UCSD-AML1 (cell line): ENCODE data around the gene PIEZO1.
A peak's percentile ranks its signal among the peaks of the same experiment; 100 is the strongest.

ENCODE experiments used
- DNase-seq: peaks from one replicate; lab custom pipeline; 2025; ENCODE audit not compliant: unreplicated experiment; lab: John Stamatoyannopoulos, UW

Gene PIEZO1

GRCh38 chr16:88817785-88818574 is 33.0 kb upstream of the PIEZO1 start:
- DNase-seq, result no peak

- no peak for DNase-seq
These were observed 31.9 kb upstream of the PIEZO1 start for GRCh38 chr16:88816736-88817535.

- peak; percentile 61 for DNase-seq
These were observed 31.0 kb upstream of the PIEZO1 start for GRCh38 chr16:88815901-88816589.

GRCh38 chr16:88815227-88815626 is 30.2 kb upstream of the PIEZO1 start:
- DNase-seq, result no peak

- DNase-seq, result no peak
These were observed 29.1 kb upstream of the PIEZO1 start for GRCh38 chr16:88814144-88814502.

- no peak for DNase-seq
These were observed 28.5 kb upstream of the PIEZO1 start for GRCh38 chr16:88813269-88814143.

- peak; percentile 67 for DNase-seq
These were observed 27.7 kb upstream of the PIEZO1 start for GRCh38 chr16:88812513-88813268.

GRCh38 chr16:88811769-88812512 is 26.9 kb upstream of the PIEZO1 start, which contains the start of gene APRT:
Gene APRT, minus strand, starts transcription at chr16:88811928. Its CDS starts 29 bp downstream, at chr16:88811899.
- peak; percentile 95 for DNase-seq

GRCh38 chr16:88810912-88811768 is 26.1 kb upstream of the PIEZO1 start:
- DNase-seq, result peak; percentile 84

- DNase-seq, result peak; percentile 34
These were observed 25.3 kb upstream of the PIEZO1 start for GRCh38 chr16:88810166-88810911.

DNA sequence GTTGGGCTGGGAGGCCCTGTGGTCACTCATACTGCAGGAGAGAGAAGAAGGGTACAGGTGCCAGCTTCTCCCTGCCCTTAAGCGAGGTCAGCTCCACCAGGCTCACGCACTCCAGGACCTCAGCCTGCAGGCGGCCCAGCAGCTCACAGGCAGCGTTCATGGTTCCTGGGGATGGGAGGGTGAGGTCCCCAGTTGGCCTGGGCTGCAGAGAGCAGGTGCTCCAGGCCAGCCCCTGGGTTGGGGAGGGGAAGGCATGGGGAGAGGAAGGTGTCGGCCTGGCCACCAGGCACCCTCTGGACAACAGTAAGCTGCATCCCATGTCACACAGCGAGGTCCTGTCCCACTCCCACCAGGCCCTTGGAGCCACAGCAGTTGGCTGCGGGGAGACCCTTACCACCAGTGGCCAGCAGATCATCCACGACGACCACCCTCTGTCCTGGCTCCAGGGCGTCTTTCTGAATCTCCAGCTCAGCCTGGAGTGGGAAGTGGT is 24.7 kb upstream of the PIEZO1 start:
- no peak for DNase-seq

DNA sequence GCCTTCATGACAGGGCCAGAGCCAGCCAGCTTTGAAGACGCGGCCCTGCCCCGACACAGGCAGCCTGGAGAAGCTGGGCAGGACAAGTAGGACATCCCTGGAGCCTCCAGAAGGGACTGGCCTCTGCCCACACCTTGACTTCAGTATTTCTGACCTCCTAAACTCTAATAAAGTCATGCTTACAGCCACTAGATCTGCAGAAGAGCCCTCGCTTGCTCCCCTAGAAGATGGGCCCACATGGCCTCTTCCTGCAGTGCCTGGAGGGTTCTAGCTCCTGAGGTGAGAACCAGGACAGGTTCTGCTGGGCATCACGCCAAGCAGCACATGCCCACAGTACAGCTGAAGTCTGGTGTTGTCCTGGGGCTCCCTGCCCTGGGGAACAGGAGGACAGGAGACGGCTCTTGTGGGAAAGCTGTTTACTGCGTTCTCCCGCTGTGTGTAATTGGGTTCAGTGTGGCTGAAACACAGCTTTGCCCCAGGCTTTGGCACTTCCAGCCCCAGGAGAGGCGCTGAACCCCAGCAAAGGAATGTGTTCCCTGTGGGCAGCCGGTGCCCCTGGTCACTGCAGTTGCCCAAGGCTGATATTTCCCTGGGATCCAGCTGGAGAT is 24.2 kb upstream of the PIEZO1 start:
- no peak for DNase-seq

GRCh38 chr16:88807626-88808453 is 22.8 kb upstream of the PIEZO1 start:
- DNase-seq, result no peak

- no peak for DNase-seq
These were observed 22.2 kb upstream of the PIEZO1 start for GRCh38 chr16:88807142-88807625.

- no peak for DNase-seq
These were observed 21.6 kb upstream of the PIEZO1 start for GRCh38 chr16:88806491-88807111.
